ENCODE results near the gene MSL1.
"Not testable (repeated sequence)": the region's sequence is repeated elsewhere in the genome, so short reads cannot be mapped to it uniquely, and the experiment has no call there.

The MSL1 gene

GRCh38 chr17:40124279-40125141 is 2.7 kb downstream of the MSL1 start:
- DNase-seq (ENCODE audit: low read depth), result peak; percentile 46

GRCh38 chr17:40129498-40129897 is 7.7 kb downstream of the MSL1 start:
- DNase-seq (ENCODE audit: low read depth), result no peak

- DNase-seq (ENCODE audit: low read depth), result no peak
Observed at GRCh38 chr17:40130352-40131042, 8.7 kb downstream of the MSL1 start.

GRCh38 chr17:40134184-40134583 is 12.4 kb downstream of the MSL1 start:
- DNase-seq (ENCODE audit: low read depth), result no peak

GRCh38 chr17:40135817-40136216 is 14.0 kb downstream of the MSL1 start:
- no peak for DNase-seq (ENCODE audit: low read depth)

- DNase-seq (ENCODE audit: low read depth), result no peak
Observed at GRCh38 chr17:40139566-40140058, 17.8 kb downstream of the MSL1 start.

GRCh38 chr17:40143166-40143565 is 21.4 kb downstream of the MSL1 start:
- not testable (repeated sequence) for DNase-seq (ENCODE audit: low read depth)

- DNase-seq (ENCODE audit: low read depth), result no peak
Observed at GRCh38 chr17:40145476-40145875, 23.7 kb downstream of the MSL1 start.

GRCh38 chr17:40148527-40148926 is 26.8 kb downstream of the MSL1 start:
- DNase-seq (ENCODE audit: low read depth), result no peak

GRCh38 chr17:40150276-40150675 is 28.5 kb downstream of the MSL1 start:
- no peak for DNase-seq (ENCODE audit: low read depth)

- no peak for DNase-seq (ENCODE audit: low read depth)
Observed at GRCh38 chr17:40151414-40151963, 29.7 kb downstream of the MSL1 start.

- DNase-seq (ENCODE audit: low read depth), result peak; percentile 26
Observed at GRCh38 chr17:40153603-40154236, 31.9 kb downstream of the MSL1 start.

GRCh38 chr17:40157973-40158372 is 36.2 kb downstream of the MSL1 start:
- DNase-seq (ENCODE audit: low read depth), result no peak

GRCh38 chr17:40158438-40159013 is 36.8 kb downstream of the MSL1 start:
- no peak for DNase-seq (ENCODE audit: low read depth)

- no peak for DNase-seq (ENCODE audit: low read depth)
Observed at GRCh38 chr17:40159456-40159855, 37.7 kb downstream of the MSL1 start.

GRCh38 chr17:40167685-40168261 is 46.0 kb downstream of the MSL1 start:
- DNase-seq (ENCODE audit: low read depth), result no peak

- peak; percentile 80 for DNase-seq (ENCODE audit: low read depth)
Observed at GRCh38 chr17:40168262-40168832, 46.6 kb downstream of the MSL1 start.

- DNase-seq (ENCODE audit: low read depth), result no peak
Observed at GRCh38 chr17:40170325-40170724, 48.6 kb downstream of the MSL1 start.

GRCh38 chr17:40171750-40172149 is 50.0 kb downstream of the MSL1 start:
- peak; percentile 37 for DNase-seq (ENCODE audit: low read depth)

GRCh38 chr17:40173091-40173777 is 51.5 kb downstream of the MSL1 start:
- no peak for DNase-seq (ENCODE audit: low read depth)

- DNase-seq (ENCODE audit: low read depth), result no peak
Observed at GRCh38 chr17:40173778-40174135, 52.0 kb downstream of the MSL1 start.

Data from ELR (cell line).